H1 (cell line): ENCODE measurements around the gene CEP97. TPM values are rescaled to one million over a fixed set of nuclear protein-coding genes. Genes with fewer than 3 reads are reported as not detected.

ENCODE experiments used
- CTCF ChIA-PET: fragments of 300-600 bp; sonication (Branson Sonifier 250); formaldehyde crosslinking; loops from one replicate; lab custom pipeline; 2021; ENCODE audit not compliant: partially characterized antibody; lab: Charles Lee
- POLR2A ChIA-PET: fragments of 300-600 bp; sonication (Branson Sonifier 250); formaldehyde crosslinking; loops from one replicate; lab custom pipeline; 2021; ENCODE audit warnings: inconsistent platforms; ENCODE audit not compliant: partially characterized antibody; lab: Charles Lee
- DNase-seq, 2 experiments: peaks; one replicate each; pipeline versions ENCODE4 v3.0.0 to v3.0.0-alpha.2; 2010 to 2022; ENCODE audit warnings: low spot score in 2 of 2, low read depth in 1 of 2, mixed read lengths in 1 of 2
- FAIRE-seq: peaks from 2 replicates; lab custom pipeline; 2011; peaks lifted over from hg19 to GRCh38; lab: Jason Lieb, UNC
- H2AFZ ChIP-seq: 2 replicates; pipeline ENCODE4 v1.8.1; 2012; ENCODE audit warnings: low read length, inconsistent platforms
- H2AK5ac ChIP-seq: 2 replicates; pipeline ENCODE4 v1.6.1; 2013; ENCODE audit warnings: low read depth, low read length
- H2BK120ac ChIP-seq: replicated peaks from 2 replicates; pipeline ENCODE3; 2013; ENCODE audit warnings: low read depth, low read length, inconsistent platforms
- H2BK12ac ChIP-seq: 2 replicates; pipeline ENCODE4 v1.6.1; 2013; ENCODE audit warnings: low read depth, low read length
- H2BK15ac ChIP-seq: 2 replicates; pipeline ENCODE4 v1.6.1; 2013; ENCODE audit warnings: low read length
- H2BK20ac ChIP-seq: 2 replicates; pipeline ENCODE4 v1.6.1; 2013; ENCODE audit warnings: low read length
- H2BK5ac ChIP-seq: 2 replicates; pipeline ENCODE4 v1.6.1; 2013; ENCODE audit warnings: low read depth, low read length
- H3K14ac ChIP-seq: 2 replicates; pipeline ENCODE4 v1.6.1; 2013; ENCODE audit warnings: inconsistent platforms; ENCODE audit not compliant: insufficient read length
- H3K18ac ChIP-seq: 2 replicates; pipeline ENCODE4 v1.6.1; 2013; ENCODE audit warnings: low read length; ENCODE audit errors: extremely low read depth
- H3K23ac ChIP-seq: 2 replicates; pipeline ENCODE4 v1.6.1; 2013; ENCODE audit warnings: inconsistent platforms; ENCODE audit not compliant: insufficient read length
- H3K23me2 ChIP-seq: 2 replicates; pipeline ENCODE4 v1.6.1; 2013; ENCODE audit warnings: low read depth, low read length
- H3K27ac ChIP-seq: 2 replicates; pipeline ENCODE4 v1.6.1; 2011; ENCODE audit warnings: low read depth, low read length, inconsistent platforms
- H3K27me3 ChIP-seq, 4 experiments: replicated peaks in 1 of 4; 1 replicate in 1 of 4; 2 replicates in 3 of 4; pipeline versions ENCODE4 v1.6.1 to v1.8.1; 2011 to 2013; ENCODE audit warnings: low read length in 3 of 4, mild to moderate bottlenecking in 3 of 4, inconsistent platforms in 2 of 4, mixed read lengths in 2 of 4, moderate library complexity in 1 of 4; ENCODE audit not compliant: control insufficient read depth in 3 of 4, insufficient read depth in 3 of 4; ENCODE audit errors: extremely low read depth in 1 of 4
- H3K36me3 ChIP-seq, 4 experiments: 2 replicates each; pipeline versions ENCODE4 v1.6.1 to v1.8.1; 2011 to 2013; ENCODE audit warnings: mild to moderate bottlenecking in 4 of 4, low read length in 3 of 4, moderate library complexity in 2 of 4, control low read depth in 1 of 4, inconsistent platforms in 1 of 4; ENCODE audit not compliant: insufficient read depth in 4 of 4, control insufficient read depth in 2 of 4
- H3K4ac ChIP-seq: replicated peaks from 2 replicates; pipeline ENCODE3; 2013; ENCODE audit warnings: low read length, low read depth, mixed read lengths, inconsistent platforms; ENCODE audit not compliant: insufficient read length
- H3K4me1 ChIP-seq, 4 experiments: replicated peaks in 1 of 4; 1 replicate in 1 of 4; 2 replicates in 3 of 4; pipeline versions ENCODE4 v1.6.1 to v1.8.1; 2011 to 2013; ENCODE audit warnings: low read length in 3 of 4, inconsistent platforms in 2 of 4, mixed read lengths in 1 of 4; ENCODE audit not compliant: insufficient read depth in 4 of 4, control insufficient read depth in 3 of 4
- H3K4me2 ChIP-seq, 2 experiments: 2 replicates each; pipeline versions ENCODE4 v1.6.1 to v1.8.1; 2011 to 2013; ENCODE audit warnings: low read depth in 2 of 2, low read length in 2 of 2, control low read depth in 1 of 2, inconsistent platforms in 1 of 2, mild to moderate bottlenecking in 1 of 2; ENCODE audit not compliant: insufficient read depth in 1 of 2
- H3K4me3 ChIP-seq, 4 experiments: fragments of 200-600, 300-600 bp in 1 of 4; sonication (generic), shearing (Covaris generic), sonication (Bioruptor Twin) in 1 of 4; 2 replicates each; pipeline versions ENCODE4 v1.5.1 to v1.8.1; 2011 to 2016; ENCODE audit warnings: low read length in 4 of 4, low read depth in 3 of 4, control low read depth in 2 of 4, inconsistent platforms in 2 of 4, mild to moderate bottlenecking in 2 of 4, mixed read lengths in 1 of 4, moderate library complexity in 1 of 4; ENCODE audit not compliant: insufficient read depth in 2 of 4; ENCODE audit errors: extremely low read depth in 1 of 4
- H3K56ac ChIP-seq: replicated peaks from 2 replicates; pipeline ENCODE3; 2013; ENCODE audit warnings: low read depth, mild to moderate bottlenecking, mixed read lengths, low read length, inconsistent platforms; ENCODE audit not compliant: insufficient read length
- H3K79me1 ChIP-seq: 2 replicates; pipeline ENCODE4 v1.6.1; 2013; ENCODE audit warnings: low read depth, low read length, control low read depth
- H3K79me2 ChIP-seq, 2 experiments: 2 replicates each; pipeline versions ENCODE4 v1.6.1 to v1.8.1; 2012 to 2013; ENCODE audit warnings: low read length in 2 of 2, mild to moderate bottlenecking in 2 of 2, inconsistent platforms in 1 of 2; ENCODE audit not compliant: insufficient read depth in 2 of 2, control insufficient read depth in 1 of 2
- H3K9ac ChIP-seq, 4 experiments: replicated peaks in 1 of 4; 1 replicate in 1 of 4; 2 replicates in 3 of 4; pipeline versions ENCODE4 v1.6.1 to v1.8.1; 2011 to 2013; ENCODE audit warnings: low read depth in 3 of 4, low read length in 3 of 4, control low read depth in 2 of 4, mild to moderate bottlenecking in 2 of 4, moderate library complexity in 2 of 4, inconsistent platforms in 1 of 4; ENCODE audit errors: extremely low read depth in 1 of 4
- H3K9me3 ChIP-seq, 2 experiments: 2 replicates each; pipeline versions ENCODE4 v1.6.1 to v1.8.1; 2012 to 2013; ENCODE audit warnings: mild to moderate bottlenecking in 2 of 2, moderate library complexity in 2 of 2, control low read depth in 1 of 2, inconsistent platforms in 1 of 2, low read depth in 1 of 2, low read length in 1 of 2, mixed read lengths in 1 of 2; ENCODE audit not compliant: insufficient read depth in 2 of 2
- H4K20me1 ChIP-seq, 2 experiments: replicated peaks in 1 of 2; 2 replicates each; pipeline versions ENCODE3 to v1.8.1; 2011 to 2013; ENCODE audit warnings: inconsistent platforms in 2 of 2, low read length in 2 of 2, mild to moderate bottlenecking in 1 of 2; ENCODE audit not compliant: insufficient read depth in 2 of 2, control insufficient read depth in 1 of 2
- H4K5ac ChIP-seq: 2 replicates; pipeline ENCODE4 v1.6.1; 2013; ENCODE audit warnings: low read length, low read depth, mixed read lengths, inconsistent platforms; ENCODE audit not compliant: insufficient read length
- H4K8ac ChIP-seq: 2 replicates; pipeline ENCODE4 v1.8.0; 2013; ENCODE audit warnings: mild to moderate bottlenecking, moderate library complexity, low read length, inconsistent platforms; ENCODE audit not compliant: insufficient read depth; ENCODE audit errors: extremely low read depth
- H4K91ac ChIP-seq: replicated peaks from 2 replicates; pipeline ENCODE3; 2013; ENCODE audit warnings: low read length, mixed read lengths, inconsistent platforms; ENCODE audit not compliant: insufficient read length
- ATF2 ChIP-seq: IDR thresholded peaks from 2 replicates; pipeline ENCODE4 v1.6.1; 2012; ENCODE audit warnings: low read length, inconsistent platforms
- BACH1 ChIP-seq: IDR thresholded peaks from 2 replicates; pipeline ENCODE4 v1.6.1; 2012; ENCODE audit warnings: low read length, improper control_type of control experiment
- E2F6 ChIP-seq: IDR thresholded peaks from 2 replicates; pipeline ENCODE4 v1.6.1; 2012; ENCODE audit warnings: inconsistent platforms
- HDAC2 ChIP-seq, 2 experiments: fragments of 300-600 bp in 1 of 2; sonication (generic) in 1 of 2; IDR thresholded peaks; 2 replicates each; pipeline ENCODE4 v1.6.1; 2011 to 2012; ENCODE audit warnings: low read depth in 2 of 2, low read length in 2 of 2, mild to moderate bottlenecking in 2 of 2, moderate library complexity in 2 of 2, borderline replicate concordance in 1 of 2, inconsistent platforms in 1 of 2
- JUN ChIP-seq: IDR thresholded peaks from 2 replicates; pipeline ENCODE4 v1.6.1; 2011; ENCODE audit warnings: low read depth, mild to moderate bottlenecking, improper control_type of control experiment, low read length
- PHF8 ChIP-seq: fragments of 200-600 bp; sonication (generic); conservative IDR thresholded peaks from 2 replicates; pipeline ENCODE4 v1.7.1; 2012; ENCODE audit warnings: low read depth, mild to moderate bottlenecking, inconsistent platforms, low read length, moderate library complexity
- RBBP5 ChIP-seq: IDR thresholded peaks from 2 replicates; pipeline ENCODE4 v1.7.1; 2012; ENCODE audit warnings: low read depth, mild to moderate bottlenecking, inconsistent platforms, low read length, moderate library complexity, borderline replicate concordance
- SP1 ChIP-seq: IDR thresholded peaks from 2 replicates; pipeline ENCODE4 v1.6.1; 2011; ENCODE audit warnings: low read depth, low read length
- TAF1 ChIP-seq: IDR thresholded peaks from 2 replicates; pipeline ENCODE4 v1.6.1; 2011; ENCODE audit warnings: mild to moderate bottlenecking, low read depth, low read length
- polyA plus RNA-seq, 7 experiments: library from polyadenylated mRNA; depleted of rRNA in 3 of 7; stranded (reverse) in 5 of 7; unstranded in 2 of 7; fragments of >200 nt in 5 of 7; fragments of 200-250 nt in 2 of 7; gene quantifications; 1 replicate in 5 of 7; 2 replicates in 1 of 7; 4 replicates in 1 of 7; pipeline versions ENCODE4 v1.2.1 to v1.2.3, GENCODE V29; 2011 to 2013; ENCODE audit warnings: missing spikeins in 2 of 7, mixed read lengths in 2 of 7
- total RNA-seq: library from RNA; stranded (reverse); fragmentation: NEBNext Ultra II Directional; extraction: Animal tissue kit (Norgen Biotek cat#: 25700); gene quantifications from 2 replicates; pipeline ENCODE4 v1.2.1, GENCODE V29; 2021
- TF ChIP-seq, protein P1 (sequence below), 3 experiments: IDR thresholded peaks; 1 replicate in 2 of 3; 2 replicates in 1 of 3; pipeline versions ENCODE4 v1.5.1 to v1.6.1; 2011; ENCODE audit warnings: low read length in 3 of 3, mild to moderate bottlenecking in 3 of 3, inconsistent platforms in 2 of 3, low read depth in 1 of 3, moderate library complexity in 1 of 3; ENCODE audit not compliant: insufficient read depth in 1 of 3; ENCODE audit errors: control extremely low read depth in 1 of 3

Gene CEP97
- total and polyA plus RNA-seq, 2 of the 8 experiments (the other 6 are each of a cell fraction or from before 2014, with no cell fraction given), result 1.6 to 13.2 TPM

DNA sequence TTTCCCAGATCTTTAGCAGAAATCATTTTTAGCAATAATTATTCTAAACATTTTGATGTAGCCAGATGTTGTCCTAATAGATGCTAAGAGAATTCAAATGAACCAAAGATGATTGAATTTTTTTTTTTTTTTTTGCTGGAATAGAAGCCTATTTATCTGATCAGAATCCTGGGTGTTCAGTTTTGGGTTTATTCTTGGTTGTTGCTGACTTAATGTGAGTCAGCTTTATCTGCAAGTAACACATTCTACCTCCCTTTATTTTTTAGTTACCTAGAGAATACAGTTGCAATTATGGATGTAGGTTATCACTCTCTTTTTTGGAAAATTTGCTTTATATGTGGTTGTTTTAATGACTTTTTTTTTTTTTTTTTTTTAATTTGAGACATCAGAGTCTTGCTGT lies 6.4 kb downstream of the CEP97 start:
- H3K79me1 ChIP-seq, result no peaks in the 10 kb centered on the region
- no peak overlapping the region for H2AFZ ChIP-seq
- no peak overlapping the region for H3K4ac ChIP-seq
- no peak overlapping the region for H2BK120ac ChIP-seq
- H3K36me3 ChIP-seq, result peaks cover 7 to 66% (median 40%) of the 10 kb centered on the region in 4 experiments; a peak in 7 of 8 replicates
- 0 out of 7 replicates have a peak, but pooled peaks cover 0 to 3% (median 0%) of the 10 kb centered on the region in 4 experiments for H3K4me1 ChIP-seq
- no peak overlapping the region for H2AK5ac ChIP-seq
- peaks cover 0 to 6% of the 10 kb centered on the region in 2 experiments; a peak in 1 of 4 replicates for H3K79me2 ChIP-seq
- H3K27ac ChIP-seq, result no peak overlapping the region
- no peak overlapping the region for H2BK15ac ChIP-seq
- FAIRE-seq (no peak), DNase-seq (no peak)
- no peak overlapping the region for H2BK20ac ChIP-seq
- H4K8ac ChIP-seq, result no peak overlapping the region
- H3K14ac ChIP-seq, result no peak overlapping the region
- H4K5ac ChIP-seq, result no peak overlapping the region
- no peak overlapping the region for H3K23ac ChIP-seq
- no peak overlapping the region for H4K91ac ChIP-seq
- POLR2A ChIA-PET, result no interaction called here
- no peaks in the 10 kb centered on the region for H4K20me1 ChIP-seq
- H2BK12ac ChIP-seq, result no peak overlapping the region
- no peak overlapping the region for H3K4me3 ChIP-seq
- no peaks in the 10 kb centered on the region for H3K27me3 ChIP-seq
- no peak overlapping the region for H3K9ac ChIP-seq
- no peaks in the 10 kb centered on the region for H3K9me3 ChIP-seq
- H3K56ac ChIP-seq, result no peak overlapping the region
- no peak overlapping the region for H3K18ac ChIP-seq
- H3K23me2 ChIP-seq, result no peaks in the 10 kb centered on the region
- H3K4me2 ChIP-seq, result no peak overlapping the region
- no peak overlapping the region for H2BK5ac ChIP-seq
- CTCF ChIA-PET, result interaction anchor here (0.7 kb wide), 1 partner anchor 81 kb away, joined by 3 read pairs; no protein-coding TSS in a partner anchor
- TF ChIP-seq, protein P1, sequence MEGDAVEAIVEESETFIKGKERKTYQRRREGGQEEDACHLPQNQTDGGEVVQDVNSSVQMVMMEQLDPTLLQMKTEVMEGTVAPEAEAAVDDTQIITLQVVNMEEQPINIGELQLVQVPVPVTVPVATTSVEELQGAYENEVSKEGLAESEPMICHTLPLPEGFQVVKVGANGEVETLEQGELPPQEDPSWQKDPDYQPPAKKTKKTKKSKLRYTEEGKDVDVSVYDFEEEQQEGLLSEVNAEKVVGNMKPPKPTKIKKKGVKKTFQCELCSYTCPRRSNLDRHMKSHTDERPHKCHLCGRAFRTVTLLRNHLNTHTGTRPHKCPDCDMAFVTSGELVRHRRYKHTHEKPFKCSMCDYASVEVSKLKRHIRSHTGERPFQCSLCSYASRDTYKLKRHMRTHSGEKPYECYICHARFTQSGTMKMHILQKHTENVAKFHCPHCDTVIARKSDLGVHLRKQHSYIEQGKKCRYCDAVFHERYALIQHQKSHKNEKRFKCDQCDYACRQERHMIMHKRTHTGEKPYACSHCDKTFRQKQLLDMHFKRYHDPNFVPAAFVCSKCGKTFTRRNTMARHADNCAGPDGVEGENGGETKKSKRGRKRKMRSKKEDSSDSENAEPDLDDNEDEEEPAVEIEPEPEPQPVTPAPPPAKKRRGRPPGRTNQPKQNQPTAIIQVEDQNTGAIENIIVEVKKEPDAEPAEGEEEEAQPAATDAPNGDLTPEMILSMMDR (IDR thresholded peaks at IDR 0.05; ENCODE audit: control extremely low read depth in 1 of 3, insufficient read depth in 1 of 3, low read depth in 1 of 3, low read length in 3 of 3), result no peak
- TF ChIP-seq HDAC2 (IDR thresholded peaks at IDR 0.05; ENCODE audit: borderline replicate concordance in 1 of 2, low read depth in 2 of 2, low read length in 2 of 2) (no peak), RBBP5 (no peak), BACH1 (no peak), SP1 (no peak), ATF2 (no peak), E2F6 (no peak), PHF8 (no peak), TAF1 (no peak), JUN (no peak)
